Activated CD4-positive, CD25-positive, alpha-beta regulatory T cell treated with anti-CD3 and anti-CD28 coated beads, Interleukin-2, amount 50 U/mL, for 16 hours (primary cell): ENCODE data around the gene SOX5.

Experiments used
- DNase-seq: peaks from one replicate; pipeline ENCODE4 v3.0.0-alpha.2; 2020; ENCODE audit warnings: low read depth, low spot score

SOX5 gene

DNA sequence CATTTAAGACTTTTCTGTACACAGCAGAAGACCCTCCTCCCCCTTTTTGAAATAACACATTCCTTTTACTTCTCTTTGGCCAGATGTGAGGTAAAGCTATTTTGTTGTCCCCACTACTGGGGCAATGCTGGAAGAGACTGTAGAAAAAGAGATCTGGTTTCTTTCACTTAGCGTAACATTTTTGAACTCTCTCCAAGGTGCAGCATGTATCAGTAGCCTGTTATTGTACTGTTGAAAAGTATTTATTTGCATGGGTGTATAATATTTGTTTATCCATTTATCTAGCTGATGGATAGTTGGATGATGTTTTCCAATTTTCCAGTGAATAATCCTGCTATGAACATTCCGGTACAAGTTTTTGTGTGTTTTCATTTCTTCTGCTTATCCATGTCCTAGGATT is 335.2 kb downstream of the SOX5 start:
- no peak for DNase-seq

DNA sequence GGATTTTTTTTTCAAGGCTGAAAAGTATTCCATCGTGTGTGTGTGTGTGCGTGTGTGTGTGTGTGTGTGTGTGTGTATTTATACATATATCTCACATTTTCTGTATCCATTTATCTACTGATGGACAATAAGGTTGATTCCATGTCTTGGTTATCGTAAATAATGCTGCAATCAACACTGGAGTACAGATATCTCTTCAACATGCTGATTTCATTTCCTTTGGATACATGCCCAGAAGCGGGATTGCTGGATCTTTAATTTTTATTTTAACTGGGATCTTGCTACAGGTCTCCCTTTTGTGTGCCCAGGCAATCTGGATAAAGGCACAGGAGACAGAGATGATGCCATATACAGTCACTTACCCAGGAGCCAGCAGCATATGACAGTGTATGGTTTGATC is 338.1 kb downstream of the SOX5 start:
- DNase-seq: no peak

DNA sequence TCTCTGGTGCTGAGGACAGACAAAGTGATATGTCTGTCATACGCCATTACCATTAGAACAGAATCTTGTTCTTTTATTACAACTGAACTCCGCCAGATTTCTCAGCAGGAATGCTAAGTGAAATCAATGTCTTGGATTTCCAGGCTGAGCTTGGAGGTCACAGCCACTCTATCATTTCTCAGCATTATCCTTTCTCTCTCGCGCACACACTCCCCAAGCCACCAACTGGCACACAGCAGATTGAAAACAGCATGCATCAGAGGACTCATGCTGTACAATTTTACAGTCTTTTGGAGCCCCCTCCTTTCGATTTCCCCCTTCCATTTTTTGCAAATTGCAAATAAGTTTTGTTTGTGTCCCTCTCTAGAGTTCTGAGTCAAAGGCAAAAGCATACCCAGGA is 348.6 kb downstream of the SOX5 start:
- DNase-seq: no peak

- DNase-seq: no peak
Observed at GRCh38 chr12:23596568-23596967, 352.9 kb downstream of the SOX5 start.

DNA sequence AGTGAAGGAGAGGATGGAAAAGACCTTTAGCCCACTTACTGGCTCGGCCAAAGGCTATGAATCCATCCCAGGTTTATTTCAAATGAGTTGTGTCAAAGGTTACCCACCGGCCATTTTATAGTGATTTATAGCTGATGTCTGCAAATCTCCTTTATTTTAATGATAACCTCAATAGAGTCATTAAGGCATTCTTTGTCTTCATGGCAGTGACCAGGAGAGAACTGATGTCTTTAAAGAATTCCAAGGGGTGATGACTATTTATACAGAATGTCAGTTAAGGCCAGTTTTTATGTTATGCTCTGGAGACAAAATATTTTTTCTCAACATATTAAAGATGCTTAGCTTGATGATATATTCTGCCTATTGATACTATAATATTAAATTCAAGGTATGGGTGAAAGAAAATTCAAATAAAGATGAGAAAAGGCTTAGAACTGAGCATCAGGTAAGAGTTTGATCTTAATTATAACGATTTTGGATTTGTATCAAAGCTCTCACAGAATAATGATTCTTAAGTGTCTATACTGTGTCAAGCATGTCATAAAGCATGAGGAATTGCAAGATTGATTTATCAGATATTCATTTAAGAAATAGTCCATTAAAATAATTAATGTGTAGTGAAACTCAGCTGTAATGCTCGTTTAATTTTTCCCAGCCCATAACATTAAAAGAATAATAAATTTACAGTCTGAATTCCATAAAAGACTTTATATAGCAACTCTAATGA is 361.5 kb downstream of the SOX5 start:
- no peak for DNase-seq

GRCh38 chr12:23585782-23586163 is 363.7 kb downstream of the SOX5 start:
- no peak for DNase-seq

DNA sequence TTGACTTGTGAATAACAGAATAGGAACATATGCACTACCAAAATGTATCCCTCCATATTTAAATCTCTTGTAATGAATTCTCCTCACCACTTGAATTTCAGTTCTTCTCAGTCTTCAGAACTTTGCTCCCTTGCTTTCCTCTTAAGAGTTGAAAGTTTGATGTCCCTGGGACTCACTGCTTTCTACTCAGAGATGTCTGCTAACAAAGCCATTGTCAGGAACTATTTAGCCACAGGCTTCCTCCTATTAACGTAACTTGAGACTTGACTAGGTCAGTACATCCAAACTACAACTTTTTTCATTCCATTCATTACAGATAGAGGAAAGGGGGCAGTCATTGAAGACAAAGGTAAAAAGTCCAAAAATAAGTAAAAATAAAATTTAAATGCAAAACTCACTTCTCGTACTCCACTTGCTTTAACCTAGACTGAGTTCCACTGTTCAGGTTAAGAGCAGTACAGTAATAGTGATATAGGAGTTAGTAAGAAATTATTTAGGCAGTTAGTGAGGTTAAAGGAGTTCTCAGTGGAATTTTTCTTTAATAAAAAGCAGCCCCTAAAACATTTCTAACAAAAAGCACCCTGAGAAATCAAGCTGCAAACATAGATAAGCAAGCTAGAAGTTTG is 364.2 kb downstream of the SOX5 start:
- DNase-seq: no peak

- no peak for DNase-seq
Observed at GRCh38 chr12:23581913-23582312, 367.6 kb downstream of the SOX5 start.

- no peak for DNase-seq
Observed at GRCh38 chr12:23579257-23579656, 370.2 kb downstream of the SOX5 start.

DNA sequence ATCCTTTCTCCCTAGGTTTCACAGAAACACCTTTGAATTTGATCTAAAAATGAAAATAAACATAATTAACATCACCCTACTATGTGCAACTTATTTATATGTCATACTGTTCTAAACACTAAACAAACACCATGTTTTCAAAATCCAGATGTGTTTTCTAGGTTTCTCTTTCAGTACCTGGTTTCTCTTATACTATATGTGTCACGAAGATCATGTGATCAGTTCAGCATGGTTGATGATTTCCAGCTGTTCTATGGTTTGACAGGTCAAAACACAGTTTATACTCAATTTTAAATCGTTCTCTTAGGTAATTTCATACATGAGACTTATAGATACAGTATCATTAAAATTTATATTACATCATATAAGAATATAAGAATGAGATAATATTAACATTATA is 373.1 kb downstream of the SOX5 start:
- DNase-seq: no peak

- DNase-seq: no peak
Observed at GRCh38 chr12:23569356-23569755, 380.1 kb downstream of the SOX5 start.

DNA sequence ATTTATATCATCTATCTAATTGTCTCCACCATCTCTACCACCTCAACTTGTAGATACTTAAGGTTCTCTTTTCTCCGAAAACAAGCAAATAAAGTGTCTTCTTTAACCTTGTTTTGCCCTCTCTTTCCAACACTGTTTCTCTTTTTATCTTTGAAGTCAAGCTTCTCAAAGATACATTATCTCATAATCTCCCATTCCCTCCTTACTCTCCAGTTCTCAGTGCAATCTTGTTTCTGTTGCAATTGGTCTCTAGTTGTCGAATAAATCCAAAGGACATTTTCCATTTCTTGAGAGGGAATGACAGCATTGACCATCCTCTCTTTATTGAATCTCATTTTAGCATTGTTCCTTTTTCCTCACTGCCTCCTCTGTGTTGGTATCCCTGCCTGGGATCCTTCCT is 383.3 kb downstream of the SOX5 start:
- no peak for DNase-seq

- DNase-seq: no peak
Observed at GRCh38 chr12:23564451-23565152, 384.9 kb downstream of the SOX5 start.

GRCh38 chr12:23561364-23562345 is 387.8 kb downstream of the SOX5 start:
- DNase-seq: no peak

GRCh38 chr12:23560611-23561010 is 388.9 kb downstream of the SOX5 start:
- no peak for DNase-seq

DNA sequence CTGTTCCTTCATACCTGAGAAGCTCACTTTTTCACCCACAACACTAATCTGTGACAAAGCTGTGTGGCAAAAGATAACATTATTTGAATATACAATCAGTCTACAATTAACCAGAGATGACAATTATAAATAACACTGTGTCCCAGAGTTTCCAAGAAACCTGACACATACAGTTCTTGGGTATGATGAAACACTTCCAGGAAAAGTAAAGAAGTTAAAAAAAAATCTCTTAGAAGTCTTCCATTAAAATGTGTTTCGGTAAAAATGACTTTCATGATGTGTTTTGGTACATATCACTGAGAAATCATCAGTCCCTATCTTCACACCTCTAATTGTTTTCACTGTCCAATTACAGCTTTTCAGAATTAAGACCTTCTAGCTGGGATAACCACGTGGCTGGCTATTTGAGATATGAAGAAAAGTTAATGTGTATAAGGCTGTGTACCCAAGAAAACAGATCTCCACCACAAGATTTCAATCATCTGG is 390.2 kb downstream of the SOX5 start:
- DNase-seq: no peak

GRCh38 chr12:23556661-23557060 is 392.8 kb downstream of the SOX5 start:
- DNase-seq: no peak

DNA sequence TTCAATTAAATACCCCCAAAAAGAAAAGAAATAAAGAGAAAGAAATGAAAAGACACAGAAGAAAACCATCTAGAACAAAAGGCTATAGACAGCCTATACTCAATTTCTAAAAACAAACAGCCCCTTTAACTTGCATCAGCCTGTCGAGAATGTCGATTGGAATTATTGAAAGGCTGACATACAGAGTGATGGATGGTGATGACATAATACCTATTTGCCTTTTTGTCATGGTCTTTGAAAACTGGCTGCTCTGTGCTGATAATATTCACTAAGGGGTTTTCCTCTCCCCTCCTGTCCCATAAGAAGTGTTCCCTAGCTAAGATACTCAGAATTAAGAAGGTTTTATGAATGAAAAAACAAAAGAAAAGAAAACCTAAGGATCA is 393.7 kb downstream of the SOX5 start:
- no peak for DNase-seq

- no peak for DNase-seq
Observed at GRCh38 chr12:23555180-23555824, 394.2 kb downstream of the SOX5 start.

DNA sequence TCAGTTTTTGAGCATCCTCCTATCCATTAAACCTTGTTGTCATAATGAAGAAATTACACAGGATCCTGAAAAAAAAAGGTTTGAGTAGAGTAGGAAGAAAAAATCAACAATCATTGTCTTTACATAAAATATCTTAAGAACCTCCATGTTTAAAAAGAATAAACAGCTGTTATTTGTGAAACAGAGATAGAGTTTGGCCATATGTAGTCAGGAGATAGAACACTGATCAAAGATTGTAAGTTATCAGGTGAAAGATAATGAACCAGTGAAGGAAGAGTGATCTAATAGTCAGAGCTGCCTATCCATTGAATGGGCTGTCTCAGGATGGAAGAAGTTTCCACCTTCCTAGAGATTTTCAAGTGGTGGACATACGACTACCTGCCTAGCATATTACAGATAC is 397.1 kb downstream of the SOX5 start:
- no peak for DNase-seq

DNA sequence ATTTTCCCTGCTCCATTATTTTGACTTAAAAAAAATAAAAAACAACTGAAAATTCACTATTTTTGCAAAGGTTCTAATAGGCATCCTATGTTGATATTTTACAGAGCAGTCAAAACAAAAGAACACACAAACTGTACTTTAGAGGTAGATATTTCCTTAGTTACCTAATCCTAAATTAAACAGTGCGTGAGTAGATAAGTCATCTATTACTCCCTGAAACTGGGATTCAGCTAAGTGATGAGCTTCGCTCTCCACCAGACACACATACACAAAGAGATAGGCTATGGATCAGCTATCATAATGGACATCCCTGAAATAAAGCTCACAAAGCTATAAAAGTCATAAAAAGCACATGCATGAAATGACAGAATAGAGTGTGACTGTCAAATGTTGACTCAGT is 398.7 kb downstream of the SOX5 start:
- DNase-seq: no peak
